Measurements from ENCODE around the gene LIX1. TPM values are rescaled to one million over a fixed set of nuclear protein-coding genes. Genes with fewer than 3 reads are reported as not detected.

Gene LIX1
- total RNA-seq, 3 donors from 2014 or later (not counting 1 experiment from before 2014, with no cell fraction given) = not detected

- TF ChIP-seq CTCF (IDR thresholded peaks at IDR 0.05) = no peak
- H3K36me3 ChIP-seq (ENCODE audit: control insufficient read depth, insufficient read depth, low read length) = no peaks in the 10 kb centered on the region
- intact Hi-C loops (cut with micrococcal nuclease) = no loop called here
- ATAC-seq (no peak), DNase-seq (no peak)
- Mint-ChIP-seq H3K36me3 (no peaks in the 10 kb centered on the region), H3K27ac (no peak overlapping the region), H3K4me1 (peaks cover 0 to 6% of the 10 kb centered on the region in 2 donors), H3K4me3 (no peak overlapping the region), H3K9me3 (no peaks in the 10 kb centered on the region), H3K27me3 (ENCODE audit: low read depth in 2 of 2) (peaks cover 5 to 7% of the 10 kb centered on the region in 2 donors)
- no peaks in the 10 kb centered on the region for H3K27me3 ChIP-seq (ENCODE audit: control insufficient read depth, insufficient read depth, low read length)
- no peak overlapping the region for H3K4me3 ChIP-seq (ENCODE audit: low read length)
- WGBS (ENCODE audit: insufficient coverage) = 94% methylated on average over 8 of the region's 9 CpGs
- H3K9me3 ChIP-seq (ENCODE audit: control insufficient read depth, insufficient read depth, low read length) = no peaks in the 10 kb centered on the region
- no peak overlapping the region for H3K27ac ChIP-seq (ENCODE audit: low read length)
- H3K4me1 ChIP-seq (ENCODE audit: control insufficient read depth, insufficient read depth, low read length) = no peaks in the 10 kb centered on the region
Observed at GRCh38 chr5:97097326-97098230, 44.8 kb downstream of the LIX1 start.

GRCh38 chr5:97096846-97097245 lies 45.6 kb downstream of the LIX1 start:
- no peaks in the 10 kb centered on the region for H3K9me3 Mint-ChIP-seq
- peaks cover 5 to 7% of the 10 kb centered on the region in 2 donors for H3K27me3 Mint-ChIP-seq (ENCODE audit: low read depth in 2 of 2)
- DNase-seq (no peak), ATAC-seq (no peak)
- intact Hi-C loops (cut with micrococcal nuclease) = no loop called here
- peaks cover 0 to 6% of the 10 kb centered on the region in 2 donors for H3K4me1 Mint-ChIP-seq
- H3K27ac ChIP-seq (ENCODE audit: low read length) = no peak overlapping the region
- no peak overlapping the region for H3K4me3 ChIP-seq (ENCODE audit: low read length)
- H3K27me3 ChIP-seq (ENCODE audit: control insufficient read depth, insufficient read depth, low read length) = no peaks in the 10 kb centered on the region
- TF ChIP-seq CTCF (IDR thresholded peaks at IDR 0.05) = no peak
- no peak overlapping the region for H3K4me3 Mint-ChIP-seq
- no peak overlapping the region for H3K27ac Mint-ChIP-seq
- no peaks in the 10 kb centered on the region for H3K36me3 ChIP-seq (ENCODE audit: control insufficient read depth, insufficient read depth, low read length)
- H3K36me3 Mint-ChIP-seq = no peaks in the 10 kb centered on the region
- H3K9me3 ChIP-seq (ENCODE audit: control insufficient read depth, insufficient read depth, low read length) = no peaks in the 10 kb centered on the region
- no peaks in the 10 kb centered on the region for H3K4me1 ChIP-seq (ENCODE audit: control insufficient read depth, insufficient read depth, low read length)

GRCh38 chr5:97096191-97096590 lies 46.2 kb downstream of the LIX1 start:
- no peaks in the 10 kb centered on the region for H3K4me1 ChIP-seq (ENCODE audit: control insufficient read depth, insufficient read depth, low read length)
- H3K4me3 Mint-ChIP-seq = no peak overlapping the region
- intact Hi-C loops (cut with micrococcal nuclease) = no loop called here
- no peaks in the 10 kb centered on the region for H3K36me3 Mint-ChIP-seq
- no peak overlapping the region for H3K4me3 ChIP-seq (ENCODE audit: low read length)
- DNase-seq (no peak), ATAC-seq (no peak)
- 92% methylated on average over 3 of the region's 5 CpGs for WGBS (ENCODE audit: insufficient coverage)
- H3K27ac Mint-ChIP-seq = no peak overlapping the region
- H3K27ac ChIP-seq (ENCODE audit: low read length) = no peak overlapping the region
- no peak for TF ChIP-seq CTCF (IDR thresholded peaks at IDR 0.05)
- no peaks in the 10 kb centered on the region for H3K27me3 ChIP-seq (ENCODE audit: control insufficient read depth, insufficient read depth, low read length)
- peaks cover 0 to 6% of the 10 kb centered on the region in 2 donors for H3K4me1 Mint-ChIP-seq
- no peaks in the 10 kb centered on the region for H3K9me3 Mint-ChIP-seq
- no peaks in the 10 kb centered on the region for H3K9me3 ChIP-seq (ENCODE audit: control insufficient read depth, insufficient read depth, low read length)
- no peaks in the 10 kb centered on the region for H3K36me3 ChIP-seq (ENCODE audit: control insufficient read depth, insufficient read depth, low read length)
- peaks cover under 1 to 7% of the 10 kb centered on the region in 2 donors for H3K27me3 Mint-ChIP-seq (ENCODE audit: low read depth in 2 of 2)
